Activated CD4-positive, alpha-beta T cell treated with anti-CD3 and anti-CD28 coated beads, Interleukin-2, amount 50 U/mL, for 4 hours (primary cell): Measurements from ENCODE around the gene BTNL8.
"Not testable (repeated sequence)": the region's sequence is repeated elsewhere in the genome, so short reads cannot be mapped to it uniquely, and the experiment has no call there.

Source experiments
- DNase-seq, 2 experiments: peaks; one replicate each; pipeline ENCODE4 v3.0.0-alpha.2; 2020

The BTNL8 gene

DNA sequence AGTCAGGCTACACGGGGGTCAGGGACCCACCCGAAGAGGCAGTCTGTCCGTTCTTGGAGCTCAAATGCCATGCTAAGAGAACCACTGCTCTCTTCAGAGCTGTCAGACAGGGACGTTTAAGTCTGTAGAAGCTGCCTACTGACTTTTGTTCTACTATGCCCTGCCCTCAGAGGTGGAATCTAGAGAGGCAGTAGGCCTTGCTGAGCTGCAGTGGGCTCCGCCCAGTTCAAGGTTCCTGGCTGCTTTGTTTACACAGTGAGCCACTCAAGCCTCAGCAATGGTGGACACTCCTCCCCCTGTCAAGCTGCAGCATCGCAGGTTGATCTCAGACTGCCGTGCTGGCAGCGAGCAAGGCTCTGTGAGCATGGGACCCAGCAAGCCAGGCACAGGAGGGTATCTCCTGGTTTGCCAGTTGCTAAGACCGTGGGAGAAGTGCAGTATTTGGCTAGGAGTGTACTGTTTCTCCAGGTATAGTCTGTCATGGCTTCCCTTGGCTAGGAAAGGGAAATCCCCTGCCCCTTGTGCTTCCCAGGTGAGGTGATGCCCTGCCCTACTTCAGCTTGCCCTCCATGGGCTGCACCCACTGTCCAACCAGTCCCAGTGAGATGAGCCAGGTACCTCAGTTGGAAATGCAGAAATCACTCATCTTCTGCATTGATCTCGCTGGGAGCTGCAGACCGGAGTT lies 13.0 kb upstream of the BTNL8 start:
- DNase-seq, result not testable (repeated sequence)

DNA sequence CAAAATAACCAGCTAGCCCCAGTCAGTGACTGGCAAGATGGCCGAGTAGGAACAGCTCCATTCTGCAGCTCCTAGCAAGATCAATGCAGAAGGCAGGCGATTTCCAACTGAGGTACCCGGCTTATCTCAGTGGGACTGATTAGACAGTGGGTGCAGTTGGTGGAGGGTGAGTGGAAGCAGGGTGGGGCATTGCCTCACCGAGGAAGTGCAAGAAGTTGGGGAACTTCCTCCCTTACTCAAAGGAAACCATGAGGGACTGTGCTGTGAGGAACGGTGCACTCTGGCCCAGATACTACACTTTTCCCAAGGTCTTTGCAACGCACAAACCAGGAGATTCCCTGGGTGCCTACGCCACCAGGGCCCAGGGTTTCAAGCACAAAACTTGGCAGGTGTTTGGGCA lies 9.6 kb upstream of the BTNL8 start:
- DNase-seq, result no peak

DNA sequence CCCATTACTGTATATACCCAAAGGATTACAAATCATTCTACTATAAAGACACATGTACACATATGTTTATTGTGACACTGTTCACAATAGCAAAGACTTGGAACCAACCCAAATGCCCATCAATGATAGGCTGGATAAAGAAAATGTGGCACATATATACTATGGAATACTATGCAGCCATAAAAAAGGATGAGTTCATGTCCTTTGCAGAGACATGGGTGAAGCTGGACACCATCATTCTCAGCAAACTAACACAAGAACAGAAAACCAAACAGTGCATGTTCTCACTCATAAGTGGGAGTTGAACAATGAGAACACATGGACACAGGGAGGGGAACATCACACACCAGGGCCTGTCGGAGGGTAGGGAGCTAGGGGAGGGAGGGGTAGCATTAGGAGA lies 3.6 kb upstream of the BTNL8 start:
- DNase-seq, result not testable (repeated sequence)

DNA sequence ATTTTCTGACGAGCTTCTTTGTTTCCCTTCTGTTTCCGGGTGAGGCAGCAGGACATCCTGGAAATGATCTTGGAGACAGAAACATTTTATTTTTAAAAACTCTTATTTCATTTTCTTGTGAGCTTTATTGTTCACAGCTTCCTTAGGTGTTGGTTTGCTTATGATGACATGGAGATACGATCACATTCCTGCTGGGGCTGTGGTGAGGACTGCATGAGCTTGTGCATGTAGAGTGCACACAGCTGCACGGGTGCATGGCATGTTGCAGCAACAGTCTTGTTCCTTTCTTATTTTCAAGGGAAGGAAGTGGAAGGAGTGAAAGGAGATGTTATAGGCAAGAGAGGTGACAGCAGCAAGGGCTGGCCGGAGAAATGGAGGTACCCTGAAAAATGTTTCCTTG lies 1.2 kb downstream of the BTNL8 start:
- DNase-seq, result no peak

DNA sequence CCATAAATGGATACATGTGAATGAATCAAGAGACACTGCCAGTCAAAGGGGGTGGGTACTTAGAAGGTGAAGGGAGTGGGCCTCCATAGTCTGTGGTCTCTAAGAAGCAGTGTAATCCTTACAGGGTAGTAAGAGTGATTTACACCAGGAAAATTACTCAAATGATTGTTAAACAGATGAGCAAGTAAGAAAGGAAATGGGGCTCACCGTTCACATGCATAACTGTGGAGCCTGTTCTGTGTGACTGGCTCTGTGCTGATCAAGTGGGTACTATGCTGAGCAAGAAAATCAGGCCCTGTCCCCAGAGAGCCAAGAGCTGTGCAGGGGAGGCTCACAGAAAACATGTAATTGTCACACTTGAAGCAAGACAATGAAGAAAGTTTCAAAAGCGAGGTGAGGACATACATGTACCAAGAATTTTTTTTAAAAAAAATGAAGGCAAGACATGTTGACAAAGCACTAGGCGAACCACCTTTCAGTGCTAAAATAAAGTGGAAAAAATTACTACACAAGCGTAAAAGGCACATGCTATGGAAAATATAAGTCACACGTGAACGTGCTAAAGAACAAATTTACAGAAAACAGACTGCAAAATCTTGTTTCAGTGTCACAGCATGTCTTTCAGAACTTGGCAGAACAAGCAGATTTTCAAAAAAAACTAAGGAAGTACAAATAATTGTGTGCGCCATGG lies 2.5 kb downstream of the BTNL8 start:
- no peak for DNase-seq

DNA sequence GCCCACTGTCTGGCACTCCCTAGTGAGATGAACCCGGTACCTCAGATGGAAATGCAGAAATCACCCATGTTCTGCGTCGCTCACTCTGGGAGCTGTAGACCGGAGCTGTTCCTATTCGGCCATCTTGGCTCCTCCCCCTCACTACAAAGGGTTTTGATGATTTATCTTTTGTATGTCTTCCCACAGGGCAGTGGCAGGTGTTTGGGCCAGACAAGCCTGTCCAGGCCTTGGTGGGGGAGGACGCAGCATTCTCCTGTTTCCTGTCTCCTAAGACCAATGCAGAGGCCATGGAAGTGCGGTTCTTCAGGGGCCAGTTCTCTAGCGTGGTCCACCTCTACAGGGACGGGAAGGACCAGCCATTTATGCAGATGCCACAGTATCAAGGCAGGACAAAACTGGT lies 9.4 kb downstream of the BTNL8 start:
- no peak for DNase-seq

DNA sequence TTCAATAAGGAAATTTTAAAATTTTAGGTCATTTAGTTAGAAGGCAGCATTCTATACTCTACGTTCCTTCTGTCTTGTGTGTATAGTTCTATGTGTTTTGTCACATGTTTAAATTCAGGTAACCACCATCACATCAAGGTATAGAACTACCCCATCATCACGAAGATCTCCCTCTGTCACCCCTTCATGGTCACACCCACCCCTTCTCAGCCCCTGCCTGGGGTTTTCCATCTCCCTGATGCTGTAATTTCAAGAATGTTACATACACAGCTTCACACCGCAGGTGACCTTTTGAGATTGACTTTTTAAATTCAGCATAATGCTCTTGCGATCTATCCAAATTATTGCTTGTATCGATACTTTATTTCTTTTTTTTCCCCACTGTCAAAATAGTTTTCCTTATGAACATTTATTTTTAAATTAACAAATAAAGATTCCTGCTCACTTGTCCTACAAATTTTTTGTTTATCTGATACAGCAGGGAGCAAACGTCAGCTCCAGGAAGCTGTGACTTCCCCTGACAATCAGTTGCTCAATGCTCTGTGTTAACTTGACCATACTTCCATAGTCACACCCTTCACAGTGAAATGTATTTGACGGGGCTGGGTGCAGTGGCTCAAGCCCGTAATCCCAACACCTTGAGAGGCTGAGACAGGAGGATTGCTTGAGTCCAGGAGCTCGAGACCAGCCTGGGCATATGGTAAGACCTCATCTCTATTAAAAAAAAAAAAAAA lies 10.2 kb downstream of the BTNL8 start:
- no peak for DNase-seq

DNA sequence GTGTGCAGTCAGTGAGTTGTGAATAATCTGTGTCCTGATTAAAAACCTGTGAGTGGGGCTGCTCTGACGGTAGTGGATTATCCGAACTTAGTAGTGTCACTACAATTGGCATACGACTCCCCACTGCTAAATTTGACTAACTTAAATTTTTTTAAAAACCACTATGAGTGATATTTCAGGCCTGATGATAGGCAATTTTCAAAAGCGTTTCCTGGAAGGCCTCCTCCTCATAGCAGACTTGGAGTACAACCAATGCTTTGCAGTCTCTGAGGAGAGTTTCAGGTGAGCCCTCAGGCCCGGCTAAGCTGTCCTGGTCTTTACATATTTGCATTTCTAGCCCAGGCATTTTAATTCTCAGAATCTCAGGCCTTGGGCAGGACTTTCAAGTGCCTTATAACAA lies 10.8 kb downstream of the BTNL8 start:
- no peak for DNase-seq

DNA sequence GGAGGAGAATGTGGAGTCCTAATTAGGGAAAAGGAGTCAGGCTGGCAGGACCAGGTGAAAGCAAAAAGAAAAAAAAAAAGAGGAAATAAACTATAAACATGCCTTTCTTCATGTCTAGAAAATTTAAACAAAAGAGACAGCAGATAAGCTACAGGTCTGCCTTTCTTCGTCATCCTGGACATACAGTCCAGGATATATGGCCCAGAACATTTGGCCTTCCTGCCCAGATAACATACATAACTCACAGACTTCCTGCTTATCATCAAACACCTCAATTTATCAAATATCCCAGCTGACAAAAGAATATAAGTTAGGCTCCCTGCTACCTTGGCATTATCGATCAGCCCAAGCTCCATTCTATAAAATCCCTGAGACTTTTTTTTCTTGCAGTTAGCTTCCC lies 11.2 kb downstream of the BTNL8 start:
- no peak for DNase-seq

DNA sequence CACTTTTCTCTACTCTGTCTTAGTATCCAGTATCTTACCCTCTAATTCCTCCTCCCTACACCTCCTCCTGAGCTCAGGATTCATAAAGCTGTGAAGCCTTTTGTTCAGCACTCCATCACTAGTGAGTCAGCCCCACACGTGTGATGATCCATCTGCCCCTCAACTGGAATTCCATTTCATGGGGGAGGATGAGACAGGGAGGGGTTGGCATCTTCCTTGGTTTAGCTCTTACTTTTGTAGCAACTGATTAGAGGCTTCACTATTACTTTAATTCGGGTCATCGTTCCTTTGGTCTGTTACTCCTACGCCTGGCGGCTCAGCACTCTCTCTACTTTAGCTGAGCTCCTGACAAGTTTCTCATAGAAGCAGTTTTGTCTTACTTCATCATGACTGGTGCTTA lies 11.8 kb downstream of the BTNL8 start:
- DNase-seq, result no peak

DNA sequence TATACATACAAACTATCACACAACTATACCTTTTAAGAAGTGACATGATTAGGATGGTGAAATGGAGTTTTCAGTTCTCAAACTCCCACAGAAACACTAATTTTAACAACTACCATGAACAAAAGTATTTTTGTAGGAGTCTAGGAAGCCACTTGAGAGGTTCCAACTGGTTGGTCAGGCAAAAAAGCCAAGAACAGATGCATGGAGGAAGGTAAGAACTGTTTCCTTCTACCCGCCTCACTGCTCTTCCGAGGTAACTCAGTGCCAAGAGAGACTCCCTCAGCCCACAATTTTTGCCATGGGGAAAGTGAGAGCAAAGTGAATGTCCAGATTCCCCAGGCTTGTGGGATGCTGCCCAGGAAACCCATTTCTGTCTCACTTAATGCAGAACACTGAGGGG lies 15.7 kb downstream of the BTNL8 start:
- DNase-seq, result no peak

DNA sequence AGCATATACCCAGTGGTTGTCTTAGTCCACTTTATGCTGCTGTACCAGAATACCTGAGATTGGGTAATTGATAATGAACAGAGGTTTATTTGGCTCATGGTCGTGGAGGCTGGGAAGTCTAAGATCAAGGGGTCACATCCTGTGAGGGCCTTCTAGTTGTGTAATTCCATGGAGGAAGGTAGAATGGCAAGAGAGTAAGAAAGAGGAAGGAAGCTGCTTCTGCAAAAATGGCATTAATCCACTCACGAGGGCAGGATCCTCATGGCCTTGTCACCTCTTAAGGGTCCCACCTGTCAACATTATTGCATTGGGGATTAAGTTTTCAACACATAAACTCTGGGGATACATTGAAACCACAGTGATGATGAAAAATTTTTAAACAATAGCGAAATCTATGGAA lies 17.0 kb downstream of the BTNL8 start:
- DNase-seq, result no peak

DNA sequence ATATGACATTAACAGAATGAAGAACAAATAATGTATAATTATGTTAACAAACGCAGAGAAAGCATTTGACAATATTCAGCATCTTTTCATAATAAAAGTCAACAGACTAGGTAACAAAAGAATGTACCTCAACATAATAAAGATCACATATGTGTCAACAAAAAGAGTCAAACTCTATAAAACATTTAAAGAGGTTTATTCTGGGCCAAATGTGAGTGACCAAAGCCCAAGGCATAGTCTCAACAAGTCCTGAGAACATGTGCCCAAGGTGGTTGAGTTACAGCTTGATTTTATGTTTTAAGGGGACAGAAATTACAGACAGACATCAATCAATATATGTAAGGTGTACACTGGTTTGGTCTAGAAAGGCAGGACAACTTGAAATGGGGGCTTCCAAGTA lies 19.4 kb downstream of the BTNL8 start:
- DNase-seq, result no peak

DNA sequence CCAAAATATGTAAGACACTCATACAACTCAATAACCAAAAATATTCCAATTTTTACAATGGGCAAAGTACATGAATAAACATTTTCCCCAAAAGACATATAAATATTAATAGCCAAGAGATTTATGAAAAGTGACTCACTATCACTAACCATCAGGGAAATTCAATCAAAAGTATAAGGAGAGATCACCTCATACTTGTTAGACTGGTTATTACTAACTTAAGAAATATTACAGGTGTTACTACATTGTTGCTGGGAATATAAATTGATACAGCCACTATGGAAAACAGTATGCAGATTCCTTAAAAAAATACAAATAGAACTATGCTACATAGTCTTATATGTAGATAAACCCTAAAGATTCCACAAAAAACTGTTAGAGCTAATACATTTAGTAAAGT lies 21.8 kb downstream of the BTNL8 start:
- DNase-seq, result no peak

DNA sequence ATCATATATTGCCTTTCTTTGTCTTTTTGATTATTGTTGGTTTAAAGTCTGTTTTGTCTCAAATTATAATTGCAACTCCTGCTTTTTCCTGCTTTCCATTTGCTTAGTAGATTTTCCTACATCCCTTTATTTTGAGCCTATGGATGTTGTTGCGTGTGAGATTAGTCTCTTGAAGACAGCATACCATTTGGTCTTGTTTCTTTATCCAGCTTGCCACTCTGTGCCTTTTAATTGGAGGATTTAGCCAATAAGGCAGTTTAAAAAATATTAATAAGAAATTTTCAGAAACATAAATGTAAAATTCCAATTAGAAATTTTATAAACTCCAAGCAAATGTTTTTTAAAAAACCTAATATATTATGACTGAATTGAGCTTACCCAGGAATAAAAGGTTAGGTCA lies 24.0 kb downstream of the BTNL8 start:
- no peak for DNase-seq

DNA sequence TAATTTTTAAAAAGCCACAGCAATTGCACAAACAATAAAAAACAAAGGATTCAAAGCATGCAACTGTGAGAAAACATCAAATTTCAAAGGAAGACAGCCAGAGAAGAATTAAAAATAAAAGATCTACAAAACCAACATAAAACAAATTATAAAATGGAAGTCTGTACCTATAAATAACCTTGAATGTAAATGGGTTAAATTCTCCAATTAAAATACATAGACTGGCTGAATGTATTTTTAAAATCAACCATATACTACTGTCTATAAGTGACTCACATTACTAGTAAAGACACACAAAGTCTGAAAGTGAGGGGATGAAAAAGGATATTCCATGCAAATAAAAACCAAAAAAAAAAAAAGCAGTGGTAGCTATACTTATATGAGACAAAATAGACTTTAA lies 33.7 kb downstream of the BTNL8 start:
- DNase-seq, result no peak

DNA sequence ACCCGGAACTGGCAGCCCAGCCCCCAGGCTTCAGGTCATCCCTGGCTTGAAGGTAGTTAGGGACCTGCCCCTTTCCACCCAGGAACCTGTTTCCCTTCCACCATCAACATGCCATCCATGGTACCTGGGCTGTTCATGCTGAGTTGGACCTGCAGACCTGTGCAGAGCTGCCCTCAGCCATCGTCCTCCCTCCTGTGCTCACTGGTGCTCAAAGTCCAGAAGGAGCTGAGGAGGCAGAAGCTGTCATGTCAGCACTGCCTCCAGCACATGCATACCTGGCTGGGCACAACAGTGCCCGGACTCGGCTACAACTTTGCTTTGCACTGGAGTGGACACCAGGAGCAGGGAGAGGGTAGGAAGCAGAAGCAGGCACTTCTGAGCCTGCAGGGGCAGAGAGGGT lies 36.2 kb downstream of the BTNL8 start:
- DNase-seq, result no peak

DNA sequence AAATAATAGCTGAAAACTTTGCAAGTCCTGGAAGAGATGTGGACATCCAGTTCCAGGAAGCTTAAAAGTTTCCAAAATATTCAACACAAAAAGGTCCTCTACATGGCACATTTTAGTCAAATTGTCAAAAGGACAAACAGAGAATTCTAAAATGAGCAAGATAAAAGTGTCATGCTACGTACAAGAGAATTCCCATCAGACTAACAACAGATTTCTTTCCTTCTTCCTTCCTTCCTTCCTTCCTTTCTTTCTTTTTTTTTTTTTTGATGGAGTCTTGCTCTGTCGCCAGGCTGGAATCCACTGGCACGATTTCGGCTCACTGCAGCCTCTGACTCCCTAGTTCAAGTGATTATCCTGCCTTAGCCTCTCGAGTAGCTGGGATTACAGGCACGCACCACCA lies 39.3 kb downstream of the BTNL8 start:
- no peak for DNase-seq

DNA sequence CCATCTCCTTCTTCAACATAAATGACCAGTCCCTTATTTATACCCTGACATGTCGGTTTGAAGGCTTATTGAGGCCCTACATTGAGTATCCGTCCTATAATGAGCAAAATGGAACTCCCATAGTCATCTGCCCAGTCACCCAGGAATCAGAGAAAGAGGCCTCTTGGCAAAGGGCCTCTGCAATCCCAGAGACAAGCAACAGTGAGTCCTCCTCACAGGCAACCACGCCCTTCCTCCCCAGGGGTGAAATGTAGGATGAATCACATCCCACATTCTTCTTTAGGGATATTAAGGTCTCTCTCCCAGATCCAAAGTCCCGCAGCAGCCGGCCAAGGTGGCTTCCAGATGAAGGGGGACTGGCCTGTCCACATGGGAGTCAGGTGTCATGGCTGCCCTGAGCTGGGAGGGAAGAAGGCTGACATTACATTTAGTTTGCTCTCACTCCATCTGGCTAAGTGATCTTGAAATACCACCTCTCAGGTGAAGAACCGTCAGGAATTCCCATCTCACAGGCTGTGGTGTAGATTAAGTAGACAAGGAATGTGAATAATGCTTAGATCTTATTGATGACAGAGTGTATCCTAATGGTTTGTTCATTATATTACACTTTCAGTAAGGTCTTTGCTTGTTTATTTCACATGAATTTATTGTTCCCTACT lies 51.5 kb downstream of the BTNL8 start:
- DNase-seq, result no peak

DNA sequence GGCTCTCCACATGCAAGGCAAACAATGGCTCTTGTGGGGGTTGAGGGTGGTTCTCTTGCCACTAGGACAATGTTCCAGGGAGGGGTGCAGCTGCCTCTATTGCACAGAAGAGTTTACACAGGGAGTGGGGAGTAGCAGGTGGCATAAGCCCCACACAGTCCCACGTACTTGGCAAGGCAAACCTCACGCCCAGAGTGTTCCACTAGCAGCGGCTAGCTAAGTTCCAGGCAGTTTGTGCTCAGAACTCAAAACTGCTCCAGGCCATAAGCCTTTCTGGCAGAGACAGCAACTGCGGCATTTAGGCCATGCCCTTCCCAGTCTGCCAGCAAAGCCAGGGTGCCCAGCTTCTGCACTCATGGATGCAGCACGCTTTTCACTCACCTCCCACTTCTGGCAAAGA lies 60.7 kb downstream of the BTNL8 start:
- no peak for DNase-seq

DNA sequence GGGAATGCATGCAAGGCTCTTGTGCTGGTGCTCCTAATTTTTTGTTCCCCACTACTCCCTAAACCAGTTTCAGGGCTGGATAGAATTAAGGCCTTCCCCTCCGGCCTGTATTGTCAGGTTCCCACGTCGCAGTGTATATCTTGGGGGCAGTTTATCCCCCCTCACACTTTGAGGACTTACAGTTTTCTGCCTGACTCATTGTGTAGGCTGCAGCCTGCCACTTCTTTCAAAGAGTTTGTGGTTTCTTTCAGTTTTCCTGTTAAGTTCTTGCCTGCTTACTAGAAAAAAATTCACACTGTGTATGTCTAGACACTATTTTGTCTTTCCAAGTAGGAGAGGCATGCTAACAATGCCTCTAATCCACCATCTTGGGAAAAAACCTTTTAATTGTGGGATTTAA lies 61.2 kb downstream of the BTNL8 start:
- no peak for DNase-seq

DNA sequence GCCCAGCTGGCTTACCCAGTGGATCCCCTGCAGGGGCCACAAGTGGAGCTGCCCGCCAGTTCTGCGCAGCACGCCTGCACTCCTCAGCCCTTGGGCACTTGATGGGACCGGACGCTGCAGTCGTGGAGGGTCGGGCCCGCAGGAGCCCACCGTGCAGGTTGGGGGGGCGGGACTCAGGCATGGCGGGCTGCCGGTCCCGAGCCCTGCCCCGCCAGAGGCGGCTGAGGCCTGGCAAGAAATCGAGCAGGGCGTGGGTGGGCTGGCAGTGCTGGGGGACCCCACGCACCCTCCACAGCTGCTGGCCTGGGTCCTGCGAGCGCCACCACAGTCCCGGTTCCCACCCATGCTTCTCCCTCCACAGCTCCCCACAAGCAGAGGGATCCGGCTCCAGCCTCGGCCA lies 70.4 kb downstream of the BTNL8 start:
- DNase-seq, result no peak

DNA sequence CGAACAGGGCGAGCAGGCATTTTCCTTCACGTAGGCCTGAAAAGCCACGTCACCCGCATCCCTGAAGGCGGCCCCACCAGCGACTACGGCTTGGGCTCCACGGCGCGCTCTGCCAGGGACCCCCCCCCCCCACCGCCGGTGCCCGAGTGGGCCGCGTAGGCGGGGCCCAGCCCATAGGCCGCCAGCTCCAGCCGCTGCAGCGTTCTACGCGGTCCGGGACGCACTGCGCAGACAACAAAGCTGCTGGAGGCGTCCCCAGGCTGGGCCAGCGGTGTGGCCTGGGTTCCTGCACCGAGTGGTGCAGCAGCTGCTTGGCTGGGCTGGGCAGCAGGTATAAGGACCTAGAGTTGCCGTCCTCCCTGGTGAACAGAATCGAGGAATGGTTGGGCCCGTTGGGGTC lies 71.4 kb downstream of the BTNL8 start:
- no peak for DNase-seq

DNA sequence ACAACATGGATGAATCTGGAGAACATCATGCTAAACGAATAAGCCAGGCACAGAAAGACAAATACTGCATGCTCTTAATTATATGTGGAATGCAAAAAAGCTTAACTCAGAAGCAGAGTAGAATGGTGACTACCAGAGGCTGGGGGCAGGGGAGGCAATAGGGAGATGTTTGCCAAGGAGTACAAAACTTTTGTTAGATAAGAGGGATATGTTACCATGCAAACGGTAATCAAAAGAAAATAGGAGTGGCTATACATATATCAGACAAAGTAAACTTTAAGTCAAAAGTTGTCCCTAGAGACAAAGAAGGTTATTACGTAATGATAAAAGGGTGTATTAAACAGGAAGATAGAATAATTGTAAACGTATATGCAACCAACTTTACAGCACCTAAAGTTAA lies 71.9 kb downstream of the BTNL8 start:
- DNase-seq, result no peak
